Central memory CD8-positive, alpha-beta T cell (primary cell): Measurements from ENCODE around the gene RARG.
A peak's percentile ranks its signal among the peaks of the same experiment; 100 is the strongest.
"Not testable (repeated sequence)": the region's sequence is repeated elsewhere in the genome, so short reads cannot be mapped to it uniquely, and the experiment has no call there.

Experiments used
- ATAC-seq: fragments of 150-1000 bp; cut with Tn5 transposase; replicated peaks from 2 replicates; pipeline ENCODE4 v1.10.0; 2022; ENCODE audit warnings: mild to moderate bottlenecking, moderate FRiP score, moderate number of reproducible peaks; ENCODE audit not compliant: poor library complexity, severe bottlenecking; ENCODE audit errors: extremely low read depth
- DNase-seq, 2 donors: peaks; one replicate each; pipeline ENCODE4 v3.0.0; 2021; ENCODE audit warnings: low spot score in 2 of 2
- H3K27ac Mint-ChIP-seq: one replicate; pipeline ENCODE4 v1.8.0; 2022; ENCODE audit warnings: low read depth, mild to moderate bottlenecking, moderate library complexity, mixed read lengths
- H3K27me3 Mint-ChIP-seq: one replicate; pipeline ENCODE4 v1.8.0; 2022; ENCODE audit warnings: mixed read lengths
- H3K36me3 Mint-ChIP-seq: one replicate; pipeline ENCODE4 v1.8.0; 2022; ENCODE audit warnings: mild to moderate bottlenecking, moderate library complexity, mixed read lengths; ENCODE audit not compliant: insufficient read depth
- H3K4me1 Mint-ChIP-seq: one replicate; pipeline ENCODE4 v1.8.0; 2022; ENCODE audit warnings: mixed read lengths
- H3K4me3 Mint-ChIP-seq: one replicate; pipeline ENCODE4 v1.8.0; 2022; ENCODE audit warnings: mild to moderate bottlenecking, moderate library complexity, mixed read lengths
- H3K9me3 Mint-ChIP-seq: one replicate; pipeline ENCODE4 v1.8.0; 2022; ENCODE audit warnings: mixed read lengths

RARG gene

DNA sequence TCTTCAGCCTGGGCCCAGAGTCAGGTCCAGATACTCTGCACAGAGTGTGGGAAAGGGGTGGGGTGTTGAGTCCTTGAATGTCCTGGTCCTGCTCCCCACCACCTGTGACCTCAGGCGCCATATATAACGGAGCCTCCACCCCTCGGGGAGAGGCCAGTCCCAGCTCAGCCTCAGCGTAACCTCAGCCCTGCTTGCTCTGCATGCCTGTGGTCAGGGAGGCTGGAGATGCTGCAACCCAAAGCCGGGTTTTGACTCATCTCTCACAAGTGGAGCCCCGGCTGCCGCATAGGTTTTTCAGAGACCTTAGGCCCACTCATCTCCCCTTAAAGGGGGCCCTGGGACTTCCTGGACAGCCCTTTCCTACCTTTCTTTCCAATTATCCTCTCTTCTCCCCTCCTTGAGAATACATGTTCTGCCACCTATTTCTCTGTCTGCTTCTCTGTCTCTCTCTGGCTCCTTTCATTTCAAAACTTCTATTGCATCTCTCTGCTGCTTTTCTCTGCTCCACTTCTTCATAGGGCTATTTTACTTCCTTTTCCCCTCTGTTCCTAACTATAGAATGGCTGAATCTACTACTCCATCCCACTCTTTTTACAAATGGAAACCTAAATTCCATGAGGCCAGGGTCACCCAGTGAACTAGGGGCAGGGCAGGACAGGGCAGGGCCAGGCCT lies 26.1 kb downstream of the RARG start:
- H3K36me3 Mint-ChIP-seq: peaks cover 32% of the 10 kb centered on the region
- no peaks in the 10 kb centered on the region for H3K9me3 Mint-ChIP-seq
- DNase-seq (no peak), ATAC-seq (peak; percentile 69)
- H3K27me3 Mint-ChIP-seq: no peaks in the 10 kb centered on the region
- peak overlapping the region; percentile 78 for H3K4me3 Mint-ChIP-seq
- peaks cover 58% of the 10 kb centered on the region for H3K4me1 Mint-ChIP-seq
- peak overlapping the region; percentile 92 for H3K27ac Mint-ChIP-seq

DNA sequence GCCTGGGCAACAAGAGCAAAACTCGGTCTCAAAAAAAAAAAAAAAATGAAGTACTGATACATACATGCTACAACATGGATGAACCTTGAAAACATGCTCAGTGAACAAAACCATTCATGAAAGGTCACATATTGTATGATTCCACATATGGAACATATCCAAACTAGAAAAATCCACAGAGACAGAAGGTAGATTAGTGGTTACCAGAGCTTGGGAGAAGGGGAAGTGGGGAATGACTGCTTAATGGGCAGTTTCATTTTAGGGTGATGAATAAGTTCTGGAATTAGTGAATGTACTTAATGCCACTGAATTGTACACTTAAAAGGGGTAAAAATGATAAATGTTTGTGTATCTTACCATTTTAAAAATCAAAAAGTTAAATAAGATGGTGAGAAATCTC lies 27.7 kb downstream of the RARG start:
- H3K36me3 Mint-ChIP-seq: peaks cover 38% of the 10 kb centered on the region
- peaks cover 71% of the 10 kb centered on the region for H3K4me1 Mint-ChIP-seq
- DNase-seq (no peak), ATAC-seq (no peak)
- peak overlapping the region; percentile 78 for H3K4me3 Mint-ChIP-seq
- H3K27ac Mint-ChIP-seq: no peak overlapping the region
- H3K9me3 Mint-ChIP-seq: no peaks in the 10 kb centered on the region
- H3K27me3 Mint-ChIP-seq: no peaks in the 10 kb centered on the region

DNA sequence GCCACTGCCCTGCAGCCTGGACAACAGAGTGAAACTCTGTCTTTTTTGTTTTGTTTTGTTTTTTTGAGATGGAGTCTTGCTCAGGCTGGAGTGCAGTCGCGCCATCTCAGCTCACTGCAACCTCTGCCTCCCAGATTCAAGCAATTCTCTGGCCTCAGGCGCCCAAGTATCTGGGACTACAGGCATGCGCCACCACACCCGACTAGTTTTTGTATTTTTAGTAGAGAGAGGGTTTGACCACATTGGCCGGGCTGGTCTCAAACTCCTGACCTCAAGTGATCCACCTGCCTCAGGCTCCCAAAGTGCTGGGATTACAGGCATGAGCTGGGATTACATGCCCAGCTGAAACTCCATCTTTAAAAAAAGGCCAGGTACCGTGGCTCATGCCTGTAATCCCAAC lies 29.7 kb downstream of the RARG start:
- H3K4me3 Mint-ChIP-seq, H3K27ac Mint-ChIP-seq, DNase-seq, H3K27me3 Mint-ChIP-seq, ATAC-seq, H3K9me3 Mint-ChIP-seq: not testable (repeated sequence)
- peaks cover 45% of the 10 kb centered on the region for H3K36me3 Mint-ChIP-seq
- H3K4me1 Mint-ChIP-seq: peaks cover 68% of the 10 kb centered on the region

DNA sequence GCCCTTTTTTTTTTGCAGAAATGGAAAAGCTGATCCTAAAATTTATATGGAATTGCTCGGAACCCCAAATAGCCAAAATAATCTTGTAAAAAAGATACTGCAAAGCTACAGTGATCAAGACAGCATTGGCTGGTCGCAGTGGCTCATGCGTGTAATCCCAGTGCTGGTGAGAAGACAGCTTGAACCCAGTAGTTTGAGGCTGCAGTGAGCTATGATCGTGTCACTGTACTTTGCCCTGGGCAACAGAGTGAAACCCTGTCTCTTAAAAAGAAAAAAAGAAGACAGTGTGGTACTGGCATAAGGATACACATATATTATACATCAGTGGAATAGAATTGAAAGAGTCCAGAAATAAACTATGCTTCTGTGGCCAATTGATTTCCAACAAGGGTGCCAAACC lies 30.4 kb downstream of the RARG start:
- Mint-ChIP-seq H3K27me3 (no peaks in the 10 kb centered on the region), H3K9me3 (no peaks in the 10 kb centered on the region), H3K36me3 (peaks cover 47% of the 10 kb centered on the region), H3K4me1 (peaks cover 68% of the 10 kb centered on the region), H3K27ac (no peak overlapping the region), H3K4me3 (no peak overlapping the region)
- no peak for DNase-seq
- ATAC-seq: no peak

DNA sequence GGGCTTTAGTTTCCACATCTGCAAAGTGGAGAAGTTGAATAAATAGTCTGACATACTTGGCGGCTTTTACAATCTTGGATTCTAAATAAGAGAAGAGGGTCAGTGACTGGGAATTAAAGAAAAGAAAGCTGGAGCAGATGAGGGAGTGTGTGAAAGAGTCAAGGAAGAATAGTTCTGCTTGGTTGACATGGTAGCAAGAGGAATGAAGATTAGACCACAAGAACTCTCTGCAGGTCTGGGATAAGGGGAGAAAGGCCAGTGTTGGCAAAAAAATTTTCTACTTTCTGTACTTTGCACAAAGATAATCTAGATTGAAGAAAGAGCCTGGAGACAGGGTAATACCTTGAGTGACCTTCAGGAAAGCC lies 30.9 kb downstream of the RARG start:
- no peak for DNase-seq
- peaks cover 45% of the 10 kb centered on the region for H3K36me3 Mint-ChIP-seq
- H3K27ac Mint-ChIP-seq: peak overlapping the region; percentile 84
- no peaks in the 10 kb centered on the region for H3K9me3 Mint-ChIP-seq
- peaks cover 64% of the 10 kb centered on the region for H3K4me1 Mint-ChIP-seq
- no peaks in the 10 kb centered on the region for H3K27me3 Mint-ChIP-seq
- H3K4me3 Mint-ChIP-seq: peak overlapping the region; percentile 66
- no peak for ATAC-seq

DNA sequence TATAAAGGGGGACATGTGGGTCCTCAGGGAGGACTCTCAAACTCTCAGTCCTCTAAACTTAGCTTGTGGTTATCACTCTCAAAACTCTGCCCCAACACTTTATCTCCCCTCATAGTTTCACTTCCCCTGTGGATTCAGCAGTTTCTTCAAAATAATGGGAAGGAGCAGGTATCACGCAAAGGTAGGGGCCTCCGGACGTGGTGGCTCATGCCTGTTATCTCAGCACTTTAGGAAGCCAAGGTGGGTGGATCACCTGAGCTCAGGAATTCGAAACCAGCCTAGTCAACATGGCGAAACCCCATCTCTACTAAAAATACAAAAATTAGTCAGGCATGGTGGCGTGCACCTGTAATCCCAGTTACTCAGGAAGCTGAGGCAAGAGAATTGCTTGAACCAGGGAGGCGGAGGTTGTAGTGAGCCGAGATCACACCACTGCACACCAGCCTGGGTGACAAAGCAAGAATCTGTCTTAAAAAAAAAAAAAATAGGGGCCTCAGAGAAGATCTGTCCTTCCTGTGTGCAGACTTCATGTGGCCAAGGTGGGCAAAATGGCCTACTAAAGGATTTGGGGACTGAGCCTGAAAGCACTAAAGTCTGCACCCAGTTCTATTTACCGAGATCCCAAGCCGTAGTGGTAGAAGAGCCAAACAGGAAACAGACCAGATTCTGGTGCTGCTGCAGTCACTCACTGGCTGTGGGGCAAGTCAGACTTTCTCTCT lies 31.4 kb downstream of the RARG start:
- peaks cover 61% of the 10 kb centered on the region for H3K4me1 Mint-ChIP-seq
- peaks cover 50% of the 10 kb centered on the region for H3K36me3 Mint-ChIP-seq
- peak overlapping the region; percentile 84 for H3K27ac Mint-ChIP-seq
- no peak for DNase-seq
- H3K4me3 Mint-ChIP-seq: peak overlapping the region; percentile 66
- H3K9me3 Mint-ChIP-seq: no peaks in the 10 kb centered on the region
- no peak for ATAC-seq
- H3K27me3 Mint-ChIP-seq: no peaks in the 10 kb centered on the region

DNA sequence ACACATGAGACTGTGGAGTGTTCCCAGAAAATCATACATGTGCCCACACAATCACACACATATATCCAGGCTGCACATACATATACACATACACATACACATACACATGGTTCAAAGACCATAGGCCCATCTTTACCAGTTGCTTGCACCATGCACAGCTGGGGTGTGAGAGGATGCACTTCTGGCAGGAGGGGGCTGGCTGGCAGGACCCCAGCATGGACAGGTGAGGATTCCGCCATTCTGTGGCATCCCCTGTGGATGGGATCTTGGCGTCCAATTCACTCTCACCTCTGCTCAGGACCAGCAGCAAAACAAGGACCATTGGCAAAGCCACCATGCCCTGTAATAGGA lies 31.9 kb downstream of the RARG start:
- no peaks in the 10 kb centered on the region for H3K27me3 Mint-ChIP-seq
- no peak overlapping the region for H3K27ac Mint-ChIP-seq
- H3K4me3 Mint-ChIP-seq: peak overlapping the region; percentile 66
- no peaks in the 10 kb centered on the region for H3K9me3 Mint-ChIP-seq
- DNase-seq: no peak
- peaks cover 61% of the 10 kb centered on the region for H3K4me1 Mint-ChIP-seq
- H3K36me3 Mint-ChIP-seq: peaks cover 52% of the 10 kb centered on the region
- ATAC-seq: no peak

DNA sequence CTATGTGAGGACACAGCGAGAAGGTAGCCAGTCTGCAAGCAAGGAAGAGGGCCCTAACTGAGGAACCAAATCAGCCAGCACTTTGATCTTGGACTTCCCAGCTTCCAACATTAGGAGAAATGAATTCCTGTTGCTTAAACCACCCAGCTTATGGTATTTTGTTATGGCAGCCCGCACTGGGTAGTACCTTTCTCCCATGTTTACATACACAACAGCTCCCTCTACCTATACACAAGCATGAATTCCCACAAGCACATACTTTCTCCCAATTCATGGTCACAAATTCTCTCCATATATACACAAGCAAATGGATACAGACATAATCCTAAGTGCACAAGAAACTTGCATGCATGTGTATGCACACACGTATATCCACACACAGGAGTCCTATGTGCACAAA lies 32.3 kb downstream of the RARG start:
- Mint-ChIP-seq H3K36me3 (peaks cover 51% of the 10 kb centered on the region), H3K4me3 (peak overlapping the region; percentile 66), H3K27me3 (no peaks in the 10 kb centered on the region), H3K9me3 (no peaks in the 10 kb centered on the region), H3K4me1 (peaks cover 60% of the 10 kb centered on the region), H3K27ac (no peak overlapping the region)
- ATAC-seq (no peak), DNase-seq (no peak)

DNA sequence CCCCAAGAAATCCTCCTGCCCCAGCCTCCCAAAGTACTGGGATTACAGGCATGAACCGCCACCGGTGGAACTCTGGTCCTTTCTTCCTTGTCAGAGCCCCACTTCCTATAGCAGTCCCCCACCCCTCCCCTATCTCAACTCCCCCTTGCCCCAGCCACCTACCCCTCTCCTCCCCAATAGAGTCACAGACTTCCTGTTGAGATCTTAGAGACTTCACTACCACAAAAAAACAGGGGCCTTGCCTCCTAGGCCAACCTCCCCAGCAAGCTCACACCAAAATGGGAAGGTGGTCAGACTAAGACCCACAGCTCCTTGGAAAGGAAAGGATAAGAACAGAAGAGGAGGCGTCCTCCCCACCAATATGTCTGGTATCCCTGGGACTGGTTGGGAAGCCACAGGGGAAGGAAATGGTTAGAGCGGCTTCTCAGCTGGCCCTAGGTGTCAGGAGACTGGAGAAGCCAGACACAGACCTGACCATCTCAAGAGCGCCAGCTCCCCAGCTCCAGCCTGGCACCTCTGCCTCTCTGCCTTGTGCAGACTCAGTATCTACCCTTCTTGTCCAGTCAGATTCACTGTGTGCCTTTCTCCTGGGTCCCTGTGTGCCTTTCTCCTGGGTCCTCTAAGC lies 33.4 kb downstream of the RARG start:
- no peak for DNase-seq
- H3K36me3 Mint-ChIP-seq: peaks cover 58% of the 10 kb centered on the region
- H3K27me3 Mint-ChIP-seq: no peaks in the 10 kb centered on the region
- peaks cover 60% of the 10 kb centered on the region for H3K4me1 Mint-ChIP-seq
- peak overlapping the region; percentile 61 for H3K27ac Mint-ChIP-seq
- peak overlapping the region; percentile 73 for H3K4me3 Mint-ChIP-seq
- H3K9me3 Mint-ChIP-seq: no peaks in the 10 kb centered on the region
- ATAC-seq: peak; percentile 71

DNA sequence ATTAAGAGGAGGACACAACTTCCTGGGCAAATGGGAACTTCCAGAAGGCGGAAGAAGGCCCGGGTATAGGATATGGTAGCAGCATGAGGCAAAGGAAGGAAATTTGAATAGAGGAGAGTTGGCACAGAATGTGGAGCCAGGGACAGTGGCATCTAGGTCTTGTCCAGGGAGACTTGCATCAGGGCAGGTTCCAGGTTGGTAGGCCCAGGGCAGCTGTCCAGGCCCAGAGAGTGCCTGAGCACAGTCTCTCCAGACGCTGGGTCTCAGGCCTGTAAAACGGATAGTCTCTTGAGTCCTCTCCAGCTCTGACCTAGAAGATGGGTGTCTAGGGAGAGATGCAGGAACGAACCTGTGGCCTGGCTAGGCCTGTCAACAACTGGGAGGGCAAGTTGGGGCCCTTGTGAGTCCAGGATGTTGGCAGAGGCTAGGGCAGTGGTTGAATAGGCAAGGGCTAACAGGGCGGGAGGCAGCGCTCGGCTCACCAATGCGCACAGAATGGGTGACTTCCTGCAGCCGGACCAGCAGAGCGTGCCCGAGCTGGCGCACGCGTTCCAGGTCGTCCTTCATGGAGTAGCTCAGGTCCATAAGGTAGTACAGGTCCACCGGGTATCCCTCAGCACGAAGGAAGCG lies 34.9 kb downstream of the RARG start:
- DNase-seq: no peak
- peaks cover 60% of the 10 kb centered on the region for H3K36me3 Mint-ChIP-seq
- H3K27me3 Mint-ChIP-seq: no peaks in the 10 kb centered on the region
- peak overlapping the region; percentile 57 for H3K27ac Mint-ChIP-seq
- no peaks in the 10 kb centered on the region for H3K9me3 Mint-ChIP-seq
- no peak for ATAC-seq
- peaks cover 53% of the 10 kb centered on the region for H3K4me1 Mint-ChIP-seq
- H3K4me3 Mint-ChIP-seq: peak overlapping the region; percentile 48

DNA sequence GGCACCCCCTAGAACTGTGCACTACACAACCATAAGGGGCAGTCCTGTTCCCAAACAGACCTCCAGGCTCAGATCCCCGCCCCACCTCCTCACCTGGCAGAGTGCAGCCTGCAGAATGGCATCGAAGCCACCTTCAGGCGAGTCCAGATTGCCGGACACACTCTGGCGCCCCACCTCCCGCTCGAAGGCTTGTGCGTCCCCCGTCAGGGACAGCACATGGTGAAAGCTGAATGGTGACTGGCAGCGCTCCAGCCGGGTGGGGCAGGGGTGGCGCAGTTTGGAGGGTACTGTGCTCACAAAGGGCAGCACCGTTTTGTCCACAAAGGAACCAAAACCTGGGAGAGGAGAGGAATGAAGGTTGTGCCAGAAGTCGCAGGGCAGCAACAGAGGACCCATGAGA lies 35.5 kb downstream of the RARG start:
- no peak overlapping the region for H3K27ac Mint-ChIP-seq
- peaks cover 53% of the 10 kb centered on the region for H3K4me1 Mint-ChIP-seq
- ATAC-seq (no peak), DNase-seq (no peak)
- H3K4me3 Mint-ChIP-seq: peak overlapping the region; percentile 48
- H3K9me3 Mint-ChIP-seq: no peaks in the 10 kb centered on the region
- H3K27me3 Mint-ChIP-seq: no peaks in the 10 kb centered on the region
- H3K36me3 Mint-ChIP-seq: peaks cover 63% of the 10 kb centered on the region

DNA sequence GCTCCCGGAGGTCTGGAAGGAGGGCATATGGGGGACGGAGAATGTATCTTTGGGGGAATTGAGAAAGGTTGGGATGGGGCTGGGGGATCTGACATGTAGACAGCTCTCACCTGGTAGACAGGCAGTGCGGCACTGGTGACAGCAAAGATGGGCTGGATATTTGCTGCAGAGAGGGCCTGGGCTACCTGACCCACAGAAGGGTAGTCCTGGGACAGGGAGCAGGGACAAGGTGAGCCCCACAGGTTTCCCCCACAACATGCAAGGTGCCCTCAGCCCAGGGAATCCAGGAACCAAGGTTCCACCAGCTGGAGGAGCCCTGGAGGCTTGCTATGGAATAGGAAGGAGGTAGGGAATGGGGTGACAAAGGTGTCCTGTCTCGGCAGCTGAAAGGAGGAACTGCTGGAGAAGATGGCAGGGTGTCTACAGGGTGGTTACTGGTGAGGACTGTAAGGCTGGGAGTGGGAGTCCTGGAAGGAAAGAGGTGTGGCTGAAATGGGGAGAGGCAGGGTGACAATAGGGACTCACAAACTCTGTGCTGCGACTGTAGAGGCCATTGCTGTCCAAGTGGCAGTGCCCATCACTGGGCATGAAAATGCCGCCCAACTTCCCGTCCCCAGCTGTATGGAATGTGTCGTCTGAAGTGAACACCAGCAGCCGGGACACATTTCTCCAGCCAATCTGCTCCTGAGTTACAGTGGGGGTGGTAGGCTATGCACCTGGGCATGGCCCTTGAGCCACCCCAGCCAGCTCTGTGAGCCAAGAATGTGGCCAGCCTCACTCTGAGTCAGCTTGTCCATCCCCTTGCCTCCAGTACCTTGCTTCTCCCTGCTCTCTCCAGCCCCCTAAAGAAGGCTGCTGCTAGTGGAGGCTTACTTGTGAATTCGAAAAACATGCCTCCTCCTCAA lies 36.2 kb downstream of the RARG start:
- DNase-seq (no peak), ATAC-seq (no peak)
- peaks cover 51% of the 10 kb centered on the region for H3K4me1 Mint-ChIP-seq
- H3K9me3 Mint-ChIP-seq: no peaks in the 10 kb centered on the region
- no peaks in the 10 kb centered on the region for H3K27me3 Mint-ChIP-seq
- H3K4me3 Mint-ChIP-seq: no peak overlapping the region
- H3K27ac Mint-ChIP-seq: peak overlapping the region; percentile 38
- H3K36me3 Mint-ChIP-seq: peaks cover 63% of the 10 kb centered on the region
